ENCODE data around the gene DGKG. TPM values are rescaled to one million over a fixed set of nuclear protein-coding genes. Genes with fewer than 3 reads are reported as not detected.

The DGKG gene
- total RNA-seq, 2 donors from 2014 or later = 0.17 to 0.64 TPM

DNA sequence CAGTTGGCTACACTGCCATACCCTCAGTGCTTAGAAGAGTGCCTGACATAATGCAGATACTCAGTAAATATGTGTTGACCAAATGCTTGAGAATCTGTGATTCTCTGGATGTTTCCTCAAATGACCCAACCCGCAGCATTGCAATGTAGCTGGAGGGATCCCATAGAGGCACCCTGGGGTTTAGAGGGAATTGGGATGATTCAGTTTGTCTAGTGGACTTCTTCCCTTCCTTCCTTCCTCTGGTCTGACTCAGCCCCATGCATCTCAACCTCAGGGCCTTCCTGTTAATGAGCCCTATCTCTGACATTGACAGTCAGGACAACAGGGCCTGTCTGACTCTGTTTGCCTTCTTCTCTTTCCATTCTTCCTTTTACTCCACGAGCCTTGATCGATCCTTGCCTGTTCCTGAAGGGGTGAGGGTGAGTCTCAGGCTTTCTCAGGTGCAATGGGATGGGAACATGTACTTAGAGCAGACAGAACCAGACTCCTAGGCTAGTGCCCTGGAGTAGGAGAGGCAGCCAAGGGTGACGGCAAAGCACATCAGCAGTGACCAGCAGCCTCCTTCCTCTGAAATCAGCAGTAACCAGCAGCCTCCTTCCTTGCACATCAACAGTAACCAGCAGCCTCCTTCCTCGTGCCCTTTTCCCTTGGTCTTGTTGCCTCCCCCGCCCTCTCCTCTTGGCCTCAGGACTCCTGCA is 78.2 kb downstream of the DGKG start:
- DNase-seq = no peak
- H3K4me1 ChIP-seq = no peaks in the 10 kb centered on the region
- H3K36me3 ChIP-seq = no peaks in the 10 kb centered on the region
- no peaks in the 10 kb centered on the region for H3K9me3 ChIP-seq
- intact Hi-C loops (cut with DNase I) = no loop called here
- H3K27ac ChIP-seq = no peak overlapping the region
- H3K27me3 ChIP-seq = no peaks in the 10 kb centered on the region
- no peak overlapping the region for H3K9ac ChIP-seq (ENCODE audit: low read depth in 2 of 2, low read length in 2 of 2)
- TF ChIP-seq, protein P1, sequence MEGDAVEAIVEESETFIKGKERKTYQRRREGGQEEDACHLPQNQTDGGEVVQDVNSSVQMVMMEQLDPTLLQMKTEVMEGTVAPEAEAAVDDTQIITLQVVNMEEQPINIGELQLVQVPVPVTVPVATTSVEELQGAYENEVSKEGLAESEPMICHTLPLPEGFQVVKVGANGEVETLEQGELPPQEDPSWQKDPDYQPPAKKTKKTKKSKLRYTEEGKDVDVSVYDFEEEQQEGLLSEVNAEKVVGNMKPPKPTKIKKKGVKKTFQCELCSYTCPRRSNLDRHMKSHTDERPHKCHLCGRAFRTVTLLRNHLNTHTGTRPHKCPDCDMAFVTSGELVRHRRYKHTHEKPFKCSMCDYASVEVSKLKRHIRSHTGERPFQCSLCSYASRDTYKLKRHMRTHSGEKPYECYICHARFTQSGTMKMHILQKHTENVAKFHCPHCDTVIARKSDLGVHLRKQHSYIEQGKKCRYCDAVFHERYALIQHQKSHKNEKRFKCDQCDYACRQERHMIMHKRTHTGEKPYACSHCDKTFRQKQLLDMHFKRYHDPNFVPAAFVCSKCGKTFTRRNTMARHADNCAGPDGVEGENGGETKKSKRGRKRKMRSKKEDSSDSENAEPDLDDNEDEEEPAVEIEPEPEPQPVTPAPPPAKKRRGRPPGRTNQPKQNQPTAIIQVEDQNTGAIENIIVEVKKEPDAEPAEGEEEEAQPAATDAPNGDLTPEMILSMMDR (IDR thresholded peaks at IDR 0.05) = no peak
- H3K4me3 ChIP-seq = no peak overlapping the region

DNA sequence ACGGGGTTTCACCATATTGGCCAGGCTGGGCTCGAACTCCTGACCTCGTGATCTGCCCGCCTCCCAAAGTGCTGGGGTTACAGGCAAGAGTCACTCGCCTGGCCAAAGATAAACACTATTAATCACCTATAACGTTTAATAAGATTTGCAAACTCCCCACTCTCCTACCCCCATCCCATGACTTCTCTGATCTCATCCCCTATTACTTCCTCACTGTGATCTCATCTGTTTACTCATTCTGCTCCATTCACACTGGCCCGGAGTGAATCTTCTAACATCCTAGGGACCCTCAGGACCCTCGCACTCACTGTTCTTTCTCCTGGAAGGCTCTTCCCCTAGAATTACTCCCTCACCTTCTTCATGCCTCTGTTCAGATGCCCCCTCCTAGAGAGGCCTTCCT is 78.9 kb downstream of the DGKG start:
- no peak overlapping the region for H3K4me3 ChIP-seq
- TF ChIP-seq, protein P1 (IDR thresholded peaks at IDR 0.05) = no peak
- intact Hi-C loops (cut with DNase I) = no loop called here
- H3K4me1 ChIP-seq = no peaks in the 10 kb centered on the region
- no peaks in the 10 kb centered on the region for H3K27me3 ChIP-seq
- H3K9me3 ChIP-seq = no peaks in the 10 kb centered on the region
- DNase-seq = no peak
- no peaks in the 10 kb centered on the region for H3K36me3 ChIP-seq
- no peak overlapping the region for H3K9ac ChIP-seq (ENCODE audit: low read depth in 2 of 2, low read length in 2 of 2)
- no peak overlapping the region for H3K27ac ChIP-seq

DNA sequence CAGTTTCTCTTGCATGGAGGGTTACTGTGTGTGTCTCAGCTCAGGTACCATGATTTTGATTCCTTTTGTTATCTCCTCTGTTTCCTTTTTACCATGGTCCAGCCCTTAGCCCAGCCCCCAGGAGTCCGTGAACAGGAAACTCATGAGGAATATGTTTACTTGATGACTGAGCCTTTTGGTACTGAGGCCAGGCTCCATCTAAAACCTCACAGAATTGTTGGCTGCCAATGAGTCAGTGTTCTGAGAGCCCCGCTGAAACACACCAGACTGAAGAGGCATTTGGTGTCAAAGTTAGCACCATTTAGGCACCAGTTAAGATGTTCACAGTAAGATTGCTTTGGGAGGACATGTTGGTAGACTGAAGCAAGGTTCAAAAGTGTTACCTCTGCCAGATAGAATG is 80.9 kb downstream of the DGKG start:
- no peak overlapping the region for H3K4me3 ChIP-seq
- H3K9ac ChIP-seq (ENCODE audit: low read depth in 2 of 2, low read length in 2 of 2) = no peak overlapping the region
- H3K27me3 ChIP-seq = no peaks in the 10 kb centered on the region
- H3K36me3 ChIP-seq = no peaks in the 10 kb centered on the region
- TF ChIP-seq, protein P1 (IDR thresholded peaks at IDR 0.05) = no peak
- H3K4me1 ChIP-seq = no peaks in the 10 kb centered on the region
- intact Hi-C loops (cut with DNase I) = no loop called here
- H3K9me3 ChIP-seq = no peaks in the 10 kb centered on the region
- no peak for DNase-seq
- no peak overlapping the region for H3K27ac ChIP-seq

DNA sequence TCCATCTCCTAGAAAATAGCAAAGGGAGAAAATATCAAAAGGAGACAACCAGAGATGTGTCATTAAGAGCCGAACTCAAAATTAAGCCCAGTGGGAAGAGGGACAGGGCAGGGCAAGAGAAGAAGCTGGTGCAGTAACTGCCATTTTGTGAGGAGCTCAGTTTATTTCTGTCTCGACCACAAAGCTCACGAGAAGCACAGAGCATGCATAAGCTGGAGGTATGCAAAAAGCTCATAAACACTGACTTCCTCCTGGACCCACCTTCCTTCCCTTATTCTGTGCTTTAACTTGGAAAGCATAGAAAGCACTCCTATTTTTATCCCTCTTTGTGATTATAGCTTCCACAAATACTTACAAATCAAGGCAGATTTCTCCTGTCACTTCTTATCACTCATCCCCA is 81.3 kb downstream of the DGKG start:
- intact Hi-C loops (cut with DNase I) = no loop called here
- TF ChIP-seq, protein P1 (IDR thresholded peaks at IDR 0.05) = no peak
- no peaks in the 10 kb centered on the region for H3K36me3 ChIP-seq
- H3K27me3 ChIP-seq = no peaks in the 10 kb centered on the region
- no peaks in the 10 kb centered on the region for H3K4me1 ChIP-seq
- H3K27ac ChIP-seq = no peak overlapping the region
- H3K9ac ChIP-seq (ENCODE audit: low read depth in 2 of 2, low read length in 2 of 2) = no peak overlapping the region
- no peak for DNase-seq
- H3K9me3 ChIP-seq = no peaks in the 10 kb centered on the region
- H3K4me3 ChIP-seq = no peak overlapping the region

DNA sequence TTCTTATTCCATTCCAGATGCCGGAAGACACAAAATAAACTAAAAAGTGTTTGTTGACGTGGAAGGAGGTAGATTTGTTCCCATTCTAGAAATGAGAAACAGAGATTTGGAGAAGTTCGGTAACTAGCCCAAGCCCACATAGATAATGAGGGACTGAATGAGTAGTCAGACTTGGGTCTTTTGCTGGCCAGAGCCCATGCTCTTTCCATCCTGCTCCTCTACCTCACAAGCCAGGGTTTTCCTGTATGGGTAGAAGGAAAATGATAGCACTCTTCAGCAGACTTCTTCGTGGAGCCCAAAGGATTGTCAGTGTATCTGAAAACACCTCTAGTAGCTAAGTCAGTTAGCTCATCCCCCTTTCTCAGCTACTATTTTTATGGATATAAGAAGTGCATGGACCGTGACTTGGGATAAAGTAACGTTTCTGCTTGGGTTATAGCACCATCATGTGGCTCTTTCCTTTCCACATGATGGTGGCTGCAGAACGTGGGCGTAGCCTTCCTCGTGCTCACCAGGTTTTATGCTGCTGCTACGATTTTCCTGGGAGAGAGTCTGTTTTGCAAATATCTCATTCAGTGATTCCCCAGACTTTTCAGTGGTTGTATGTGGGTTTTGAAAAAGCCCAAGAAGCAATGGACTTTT is 84.6 kb downstream of the DGKG start:
- DNase-seq = no peak
- Histone ChIP-seq H3K4me3 (no peak overlapping the region), H3K36me3 (no peaks in the 10 kb centered on the region), H3K27me3 (no peaks in the 10 kb centered on the region), H3K9me3 (no peaks in the 10 kb centered on the region), H3K4me1 (no peaks in the 10 kb centered on the region), H3K9ac (ENCODE audit: low read depth in 2 of 2, low read length in 2 of 2) (no peak overlapping the region), H3K27ac (no peak overlapping the region)
- TF ChIP-seq, protein P1 (IDR thresholded peaks at IDR 0.05) = no peak
- intact Hi-C loops (cut with DNase I) = no loop called here
